Measurements from ENCODE around the gene CSTF2T. TPM values are rescaled to one million over a fixed set of nuclear protein-coding genes. Genes with fewer than 3 reads are reported as not detected.
"Not testable (repeated sequence)": the region's sequence is repeated elsewhere in the genome, so short reads cannot be mapped to it uniquely, and the experiment has no call there.

CSTF2T gene
- total RNA-seq, 1 donor from 2014 or later = 36.3 TPM

- Mint-ChIP-seq H3K9me3 (ENCODE audit: unreplicated experiment) (no peaks in the 10 kb centered on the region), H3K27me3 (ENCODE audit: unreplicated experiment) (peaks cover 3% of the 10 kb centered on the region), H3K27ac (ENCODE audit: unreplicated experiment) (no peak overlapping the region), H3K36me3 (ENCODE audit: low read depth, unreplicated experiment) (no peaks in the 10 kb centered on the region), H3K4me1 (ENCODE audit: unreplicated experiment) (peaks cover 2% of the 10 kb centered on the region), H3K4me3 (ENCODE audit: unreplicated experiment) (no peak overlapping the region)
- DNase-seq (ENCODE audit: low spot score) = no peak
- no peak for TF ChIP-seq CTCF (IDR thresholded peaks at IDR 0.05; ENCODE audit: unreplicated experiment)
These were observed 9.9 kb downstream of the CSTF2T start for GRCh38 chr10:51689536-51689935.

- H3K9me3 Mint-ChIP-seq (ENCODE audit: unreplicated experiment); H3K4me3 Mint-ChIP-seq (ENCODE audit: unreplicated experiment); H3K27ac Mint-ChIP-seq (ENCODE audit: unreplicated experiment); H3K4me1 Mint-ChIP-seq (ENCODE audit: unreplicated experiment); H3K36me3 Mint-ChIP-seq (ENCODE audit: low read depth, unreplicated experiment); DNase-seq (ENCODE audit: low spot score); H3K27me3 Mint-ChIP-seq (ENCODE audit: unreplicated experiment): not testable (repeated sequence)
These were observed 10.6 kb downstream of the CSTF2T start for GRCh38 chr10:51688826-51689225.

GRCh38 chr10:51687296-51687695 lies 12.1 kb downstream of the CSTF2T start:
- DNase-seq (ENCODE audit: low spot score) = no peak
- Mint-ChIP-seq H3K4me3 (ENCODE audit: unreplicated experiment) (no peak overlapping the region), H3K9me3 (ENCODE audit: unreplicated experiment) (no peaks in the 10 kb centered on the region), H3K27me3 (ENCODE audit: unreplicated experiment) (peaks cover 3% of the 10 kb centered on the region), H3K36me3 (ENCODE audit: low read depth, unreplicated experiment) (no peaks in the 10 kb centered on the region), H3K4me1 (ENCODE audit: unreplicated experiment) (peaks cover 2% of the 10 kb centered on the region), H3K27ac (ENCODE audit: unreplicated experiment) (no peak overlapping the region)
- TF ChIP-seq CTCF (IDR thresholded peaks at IDR 0.05; ENCODE audit: unreplicated experiment) = no peak

- no peaks in the 10 kb centered on the region for H3K36me3 Mint-ChIP-seq (ENCODE audit: low read depth, unreplicated experiment)
- no peak for DNase-seq (ENCODE audit: low spot score)
- no peak overlapping the region for H3K4me3 Mint-ChIP-seq (ENCODE audit: unreplicated experiment)
- peaks cover 2% of the 10 kb centered on the region for H3K4me1 Mint-ChIP-seq (ENCODE audit: unreplicated experiment)
- no peak for TF ChIP-seq CTCF (IDR thresholded peaks at IDR 0.05; ENCODE audit: unreplicated experiment)
- H3K9me3 Mint-ChIP-seq (ENCODE audit: unreplicated experiment) = no peaks in the 10 kb centered on the region
- H3K27me3 Mint-ChIP-seq (ENCODE audit: unreplicated experiment) = peaks cover 3% of the 10 kb centered on the region
- no peak overlapping the region for H3K27ac Mint-ChIP-seq (ENCODE audit: unreplicated experiment)
These were observed 13.6 kb downstream of the CSTF2T start for GRCh38 chr10:51685768-51686167.

GRCh38 chr10:51683031-51683691 lies 16.2 kb downstream of the CSTF2T start:
- Mint-ChIP-seq H3K36me3 (ENCODE audit: low read depth, unreplicated experiment) (no peaks in the 10 kb centered on the region), H3K27me3 (ENCODE audit: unreplicated experiment) (no peaks in the 10 kb centered on the region), H3K27ac (ENCODE audit: unreplicated experiment) (no peak overlapping the region), H3K4me3 (ENCODE audit: unreplicated experiment) (no peak overlapping the region), H3K9me3 (ENCODE audit: unreplicated experiment) (no peaks in the 10 kb centered on the region), H3K4me1 (ENCODE audit: unreplicated experiment) (peaks cover 2% of the 10 kb centered on the region)
- no peak for TF ChIP-seq CTCF (IDR thresholded peaks at IDR 0.05; ENCODE audit: unreplicated experiment)
- DNase-seq (ENCODE audit: low spot score) = no peak
